HEK293 (cell line): ENCODE data around the gene AKAP6.

Source experiments
- CTCF ChIA-PET: fragments of 350-600 bp; formaldehyde crosslinking; extraction: SDS; loops from one replicate; lab custom pipeline; 2021; ENCODE audit warnings: antibody characterized with exemption; lab: Yijun Ruan, JAX
- POLR2A ChIA-PET: fragments of 300-600 bp; formaldehyde crosslinking; extraction: SDS; loops from one replicate; lab custom pipeline; 2020; ENCODE audit warnings: antibody characterized with exemption, inconsistent platforms; lab: Yijun Ruan, JAX
- H3K27ac ChIP-seq: fragments of 200-500 bp; sonication (Bioruptor generic); 2 replicates; pipeline ENCODE4 v1.5.1; 2014; ENCODE audit warnings: low read depth, low read length, control low read depth, inconsistent platforms; ENCODE audit errors: extremely low read depth
- H3K36me3 ChIP-seq, 2 experiments: fragments of 200-500 bp in 1 of 2; sonication (Bioruptor generic) in 1 of 2; 1 replicate in 1 of 2; 2 replicates in 1 of 2; pipeline ENCODE4 v1.5.1; 2014 to 2017; ENCODE audit warnings: inconsistent platforms in 2 of 2, low read length in 2 of 2; ENCODE audit not compliant: control insufficient read depth in 2 of 2, insufficient read depth in 1 of 2
- H3K4me1 ChIP-seq: fragments of 200-500 bp; sonication (Bioruptor generic); 2 replicates; pipeline ENCODE4 v1.5.1; 2014; ENCODE audit warnings: mild to moderate bottlenecking, low read length, inconsistent platforms; ENCODE audit not compliant: control insufficient read depth, insufficient read depth
- H3K4me3 ChIP-seq: 2 replicates; pipeline ENCODE4 v1.5.1; 2011; ENCODE audit warnings: low read depth, mild to moderate bottlenecking, control low read depth, low read length, moderate library complexity
- H3K9me3 ChIP-seq: fragments of 200-500 bp; sonication (Bioruptor generic); 2 replicates; pipeline ENCODE4 v1.5.1; 2014; ENCODE audit warnings: low read depth, low read length, inconsistent platforms; ENCODE audit not compliant: control insufficient read depth, insufficient read depth
- HOXD13 ChIP-seq: sonication (generic); formaldehyde crosslinking; IDR thresholded peaks from 2 replicates; pipeline ENCODE4 v1.8.0; 2022; ENCODE audit warnings: missing genetic modification reagents, borderline replicate concordance
- OVOL3 ChIP-seq: fragments of 450-650 bp; formaldehyde crosslinking; IDR thresholded peaks from 2 replicates; pipeline ENCODE4 v1.5.1; 2016; ENCODE audit warnings: missing biosample characterization, missing genetic modification characterization
- ZBTB11 ChIP-seq: fragments of 450-650 bp; formaldehyde crosslinking; conservative IDR thresholded peaks from 2 replicates; pipeline ENCODE4 v1.5.1; 2016; ENCODE audit warnings: low read depth, missing biosample characterization, missing genetic modification characterization
- ZNF133 ChIP-seq: fragments of 450-650 bp; formaldehyde crosslinking; IDR thresholded peaks from 2 replicates; pipeline ENCODE4 v1.5.1; 2016; ENCODE audit warnings: missing biosample characterization, missing genetic modification characterization
- ZNF169 ChIP-seq: fragments of 450-650 bp; formaldehyde crosslinking; IDR thresholded peaks from 2 replicates; pipeline ENCODE4 v1.5.1; 2016; ENCODE audit warnings: missing biosample characterization, missing genetic modification characterization
- ZNF184 ChIP-seq: fragments of 450-650 bp; IDR thresholded peaks from 2 replicates; pipeline ENCODE4 v1.5.1; 2018; ENCODE audit warnings: missing biosample characterization, mild to moderate bottlenecking, missing genetic modification characterization
- ZNF221 ChIP-seq: fragments of 450-650 bp; formaldehyde crosslinking; IDR thresholded peaks from 2 replicates; pipeline ENCODE4 v1.5.1; 2017; ENCODE audit warnings: missing biosample characterization, missing genetic modification characterization, borderline replicate concordance
- ZNF362 ChIP-seq: fragments of 450-650 bp; formaldehyde crosslinking; IDR thresholded peaks from 2 replicates; pipeline ENCODE4 v1.5.1; 2016; ENCODE audit warnings: missing biosample characterization, missing genetic modification characterization
- ZNF423 ChIP-seq: fragments of 450-650 bp; formaldehyde crosslinking; IDR thresholded peaks from 2 replicates; pipeline ENCODE4 v1.5.1; 2016; ENCODE audit warnings: missing biosample characterization, missing genetic modification characterization
- ZNF548 ChIP-seq: fragments of 450-650 bp; formaldehyde crosslinking; IDR thresholded peaks from 2 replicates; pipeline ENCODE4 v1.5.1; 2016; ENCODE audit warnings: missing biosample characterization, missing genetic modification characterization
- ZNF777 ChIP-seq: fragments of 450-650 bp; formaldehyde crosslinking; IDR thresholded peaks from 2 replicates; pipeline ENCODE4 v1.5.1; 2017; ENCODE audit warnings: missing biosample characterization, missing genetic modification characterization, borderline replicate concordance
- TF ChIP-seq, protein P1 (sequence below): fragments of 450-650 bp; formaldehyde crosslinking; IDR thresholded peaks from 2 replicates; pipeline ENCODE4 v1.5.0; 2017; ENCODE audit warnings: missing biosample characterization, missing genetic modification characterization, borderline replicate concordance

The AKAP6 gene

DNA sequence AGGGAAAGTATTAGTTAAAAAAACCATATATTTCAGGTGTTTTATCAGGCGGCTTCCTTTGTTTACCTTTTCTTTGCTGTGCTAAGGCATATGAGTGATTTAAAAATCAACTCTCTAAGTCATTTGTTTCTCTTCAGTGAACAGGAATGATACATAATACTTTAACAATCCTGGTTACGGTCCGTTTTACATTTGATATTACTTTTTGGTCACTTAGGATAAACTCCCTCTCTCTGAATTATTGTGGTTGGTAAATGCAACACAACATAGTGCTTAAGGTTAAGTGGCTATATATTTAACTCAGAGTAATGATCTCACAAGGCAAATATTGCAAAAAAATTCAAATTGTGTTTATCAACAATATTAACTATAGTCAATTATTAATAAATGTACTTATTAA, 32.7 kb upstream of the AKAP6 start:
- POLR2A ChIA-PET: no interaction called here
- H3K9me3 ChIP-seq: no peaks in the 10 kb centered on the region
- TF ChIP-seq ZNF777 (tag by site-specific recombination) (no peak), ZBTB11 (tag by site-specific recombination) (no peak)
- TF ChIP-seq, all 188 proteins: peak for 0
- Histone ChIP-seq H3K4me1 (no peaks in the 10 kb centered on the region), H3K36me3 (no peaks in the 10 kb centered on the region), H3K4me3 (no peak overlapping the region), H3K27ac (no peak overlapping the region)
- CTCF ChIA-PET: no interaction called here

- H3K27ac ChIP-seq: no peak overlapping the region
- H3K4me1 ChIP-seq: no peaks in the 10 kb centered on the region
- no peaks in the 10 kb centered on the region for H3K36me3 ChIP-seq
- TF ChIP-seq ZNF423 (tag by site-specific recombination) (no peak), ZNF169 (tag by site-specific recombination) (no peak), ZNF548 (tag by site-specific recombination) (no peak), ZNF362 (tag by site-specific recombination) (no peak), ZNF221 (tag by site-specific recombination) (no peak), ZNF184 (tag by site-specific recombination) (no peak), ZBTB11 (tag by site-specific recombination) (no peak), ZNF133 (tag by site-specific recombination) (no peak), OVOL3 (tag by site-specific recombination) (no peak), HOXD13 (no peak)
- TF ChIP-seq, protein P1, sequence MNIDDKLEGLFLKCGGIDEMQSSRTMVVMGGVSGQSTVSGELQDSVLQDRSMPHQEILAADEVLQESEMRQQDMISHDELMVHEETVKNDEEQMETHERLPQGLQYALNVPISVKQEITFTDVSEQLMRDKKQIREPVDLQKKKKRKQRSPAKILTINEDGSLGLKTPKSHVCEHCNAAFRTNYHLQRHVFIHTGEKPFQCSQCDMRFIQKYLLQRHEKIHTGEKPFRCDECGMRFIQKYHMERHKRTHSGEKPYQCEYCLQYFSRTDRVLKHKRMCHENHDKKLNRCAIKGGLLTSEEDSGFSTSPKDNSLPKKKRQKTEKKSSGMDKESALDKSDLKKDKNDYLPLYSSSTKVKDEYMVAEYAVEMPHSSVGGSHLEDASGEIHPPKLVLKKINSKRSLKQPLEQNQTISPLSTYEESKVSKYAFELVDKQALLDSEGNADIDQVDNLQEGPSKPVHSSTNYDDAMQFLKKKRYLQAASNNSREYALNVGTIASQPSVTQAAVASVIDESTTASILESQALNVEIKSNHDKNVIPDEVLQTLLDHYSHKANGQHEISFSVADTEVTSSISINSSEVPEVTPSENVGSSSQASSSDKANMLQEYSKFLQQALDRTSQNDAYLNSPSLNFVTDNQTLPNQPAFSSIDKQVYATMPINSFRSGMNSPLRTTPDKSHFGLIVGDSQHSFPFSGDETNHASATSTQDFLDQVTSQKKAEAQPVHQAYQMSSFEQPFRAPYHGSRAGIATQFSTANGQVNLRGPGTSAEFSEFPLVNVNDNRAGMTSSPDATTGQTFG (tag by site-specific recombination): no peak
- H3K4me3 ChIP-seq: no peak overlapping the region
- no peaks in the 10 kb centered on the region for H3K9me3 ChIP-seq
- ChIA-PET CTCF (no interaction called here), POLR2A (no interaction called here)
Measured at GRCh38 chr14:32298346-32298745, 30.8 kb upstream of the AKAP6 start.
